ENCODE measurements around the gene PRRG3.

GRCh38 chrX:151704041-151704663, 8.9 kb downstream of the PRRG3 start:
- TF ChIP-seq GATA3 (IDR thresholded peaks at IDR 0.05; ENCODE audit: low read depth, low read length) (no peak), GATA2 (IDR thresholded peaks at IDR 0.05; ENCODE audit: low read depth, low read length) (no peak)

Data from SH-SY5Y (cell line).